H1 (cell line): Measurements from ENCODE around the gene C21orf91. TPM values are rescaled to one million over a fixed set of nuclear protein-coding genes. Genes with fewer than 3 reads are reported as not detected.

Experiments used
- CTCF ChIA-PET: fragments of 300-600 bp; sonication (Branson Sonifier 250); formaldehyde crosslinking; loops from one replicate; lab custom pipeline; 2021; ENCODE audit not compliant: partially characterized antibody; lab: Charles Lee
- POLR2A ChIA-PET: fragments of 300-600 bp; sonication (Branson Sonifier 250); formaldehyde crosslinking; loops from one replicate; lab custom pipeline; 2021; ENCODE audit warnings: inconsistent platforms; ENCODE audit not compliant: partially characterized antibody; lab: Charles Lee
- DNase-seq, 2 experiments: peaks; one replicate each; pipeline versions ENCODE4 v3.0.0 to v3.0.0-alpha.2; 2010 to 2022; ENCODE audit warnings: low spot score in 2 of 2, low read depth in 1 of 2, mixed read lengths in 1 of 2
- FAIRE-seq: peaks from 2 replicates; lab custom pipeline; 2011; peaks lifted over from hg19 to GRCh38; lab: Jason Lieb, UNC
- H2AFZ ChIP-seq: 2 replicates; pipeline ENCODE4 v1.8.1; 2012; ENCODE audit warnings: low read length, inconsistent platforms
- H2AK5ac ChIP-seq: 2 replicates; pipeline ENCODE4 v1.6.1; 2013; ENCODE audit warnings: low read depth, low read length
- H2BK120ac ChIP-seq: replicated peaks from 2 replicates; pipeline ENCODE3; 2013; ENCODE audit warnings: low read depth, low read length, inconsistent platforms
- H2BK12ac ChIP-seq: 2 replicates; pipeline ENCODE4 v1.6.1; 2013; ENCODE audit warnings: low read depth, low read length
- H2BK15ac ChIP-seq: 2 replicates; pipeline ENCODE4 v1.6.1; 2013; ENCODE audit warnings: low read length
- H2BK20ac ChIP-seq: 2 replicates; pipeline ENCODE4 v1.6.1; 2013; ENCODE audit warnings: low read length
- H2BK5ac ChIP-seq: 2 replicates; pipeline ENCODE4 v1.6.1; 2013; ENCODE audit warnings: low read depth, low read length
- H3K14ac ChIP-seq: 2 replicates; pipeline ENCODE4 v1.6.1; 2013; ENCODE audit warnings: inconsistent platforms; ENCODE audit not compliant: insufficient read length
- H3K18ac ChIP-seq: 2 replicates; pipeline ENCODE4 v1.6.1; 2013; ENCODE audit warnings: low read length; ENCODE audit errors: extremely low read depth
- H3K23ac ChIP-seq: 2 replicates; pipeline ENCODE4 v1.6.1; 2013; ENCODE audit warnings: inconsistent platforms; ENCODE audit not compliant: insufficient read length
- H3K23me2 ChIP-seq: 2 replicates; pipeline ENCODE4 v1.6.1; 2013; ENCODE audit warnings: low read depth, low read length
- H3K27ac ChIP-seq: 2 replicates; pipeline ENCODE4 v1.6.1; 2011; ENCODE audit warnings: low read depth, low read length, inconsistent platforms
- H3K27me3 ChIP-seq, 4 experiments: replicated peaks in 1 of 4; 1 replicate in 1 of 4; 2 replicates in 3 of 4; pipeline versions ENCODE4 v1.6.1 to v1.8.1; 2011 to 2013; ENCODE audit warnings: low read length in 3 of 4, mild to moderate bottlenecking in 3 of 4, inconsistent platforms in 2 of 4, mixed read lengths in 2 of 4, moderate library complexity in 1 of 4; ENCODE audit not compliant: control insufficient read depth in 3 of 4, insufficient read depth in 3 of 4; ENCODE audit errors: extremely low read depth in 1 of 4
- H3K36me3 ChIP-seq, 4 experiments: 2 replicates each; pipeline versions ENCODE4 v1.6.1 to v1.8.1; 2011 to 2013; ENCODE audit warnings: mild to moderate bottlenecking in 4 of 4, low read length in 3 of 4, moderate library complexity in 2 of 4, control low read depth in 1 of 4, inconsistent platforms in 1 of 4; ENCODE audit not compliant: insufficient read depth in 4 of 4, control insufficient read depth in 2 of 4
- H3K4ac ChIP-seq: replicated peaks from 2 replicates; pipeline ENCODE3; 2013; ENCODE audit warnings: low read length, low read depth, mixed read lengths, inconsistent platforms; ENCODE audit not compliant: insufficient read length
- H3K4me1 ChIP-seq, 4 experiments: replicated peaks in 1 of 4; 1 replicate in 1 of 4; 2 replicates in 3 of 4; pipeline versions ENCODE4 v1.6.1 to v1.8.1; 2011 to 2013; ENCODE audit warnings: low read length in 3 of 4, inconsistent platforms in 2 of 4, mixed read lengths in 1 of 4; ENCODE audit not compliant: insufficient read depth in 4 of 4, control insufficient read depth in 3 of 4
- H3K4me2 ChIP-seq, 2 experiments: 2 replicates each; pipeline versions ENCODE4 v1.6.1 to v1.8.1; 2011 to 2013; ENCODE audit warnings: low read depth in 2 of 2, low read length in 2 of 2, control low read depth in 1 of 2, inconsistent platforms in 1 of 2, mild to moderate bottlenecking in 1 of 2; ENCODE audit not compliant: insufficient read depth in 1 of 2
- H3K4me3 ChIP-seq, 4 experiments: fragments of 200-600, 300-600 bp in 1 of 4; sonication (generic), shearing (Covaris generic), sonication (Bioruptor Twin) in 1 of 4; 2 replicates each; pipeline versions ENCODE4 v1.5.1 to v1.8.1; 2011 to 2016; ENCODE audit warnings: low read length in 4 of 4, low read depth in 3 of 4, control low read depth in 2 of 4, inconsistent platforms in 2 of 4, mild to moderate bottlenecking in 2 of 4, mixed read lengths in 1 of 4, moderate library complexity in 1 of 4; ENCODE audit not compliant: insufficient read depth in 2 of 4; ENCODE audit errors: extremely low read depth in 1 of 4
- H3K56ac ChIP-seq: replicated peaks from 2 replicates; pipeline ENCODE3; 2013; ENCODE audit warnings: low read depth, mild to moderate bottlenecking, mixed read lengths, low read length, inconsistent platforms; ENCODE audit not compliant: insufficient read length
- H3K79me1 ChIP-seq: 2 replicates; pipeline ENCODE4 v1.6.1; 2013; ENCODE audit warnings: low read depth, low read length, control low read depth
- H3K79me2 ChIP-seq, 2 experiments: 2 replicates each; pipeline versions ENCODE4 v1.6.1 to v1.8.1; 2012 to 2013; ENCODE audit warnings: low read length in 2 of 2, mild to moderate bottlenecking in 2 of 2, inconsistent platforms in 1 of 2; ENCODE audit not compliant: insufficient read depth in 2 of 2, control insufficient read depth in 1 of 2
- H3K9ac ChIP-seq, 4 experiments: replicated peaks in 1 of 4; 1 replicate in 1 of 4; 2 replicates in 3 of 4; pipeline versions ENCODE4 v1.6.1 to v1.8.1; 2011 to 2013; ENCODE audit warnings: low read depth in 3 of 4, low read length in 3 of 4, control low read depth in 2 of 4, mild to moderate bottlenecking in 2 of 4, moderate library complexity in 2 of 4, inconsistent platforms in 1 of 4; ENCODE audit errors: extremely low read depth in 1 of 4
- H3K9me3 ChIP-seq, 2 experiments: 2 replicates each; pipeline versions ENCODE4 v1.6.1 to v1.8.1; 2012 to 2013; ENCODE audit warnings: mild to moderate bottlenecking in 2 of 2, moderate library complexity in 2 of 2, control low read depth in 1 of 2, inconsistent platforms in 1 of 2, low read depth in 1 of 2, low read length in 1 of 2, mixed read lengths in 1 of 2; ENCODE audit not compliant: insufficient read depth in 2 of 2
- H4K20me1 ChIP-seq, 2 experiments: replicated peaks in 1 of 2; 2 replicates each; pipeline versions ENCODE3 to v1.8.1; 2011 to 2013; ENCODE audit warnings: inconsistent platforms in 2 of 2, low read length in 2 of 2, mild to moderate bottlenecking in 1 of 2; ENCODE audit not compliant: insufficient read depth in 2 of 2, control insufficient read depth in 1 of 2
- H4K5ac ChIP-seq: 2 replicates; pipeline ENCODE4 v1.6.1; 2013; ENCODE audit warnings: low read length, low read depth, mixed read lengths, inconsistent platforms; ENCODE audit not compliant: insufficient read length
- H4K8ac ChIP-seq: 2 replicates; pipeline ENCODE4 v1.8.0; 2013; ENCODE audit warnings: mild to moderate bottlenecking, moderate library complexity, low read length, inconsistent platforms; ENCODE audit not compliant: insufficient read depth; ENCODE audit errors: extremely low read depth
- H4K91ac ChIP-seq: replicated peaks from 2 replicates; pipeline ENCODE3; 2013; ENCODE audit warnings: low read length, mixed read lengths, inconsistent platforms; ENCODE audit not compliant: insufficient read length
- CBX5 ChIP-seq: fragments of 300-800, 300-1000 bp; sonication (generic); IDR thresholded peaks from 2 replicates; pipeline ENCODE4 v1.7.1; 2016; ENCODE audit warnings: antibody characterized with exemption, low read length, low read depth
- E2F6 ChIP-seq: IDR thresholded peaks from 2 replicates; pipeline ENCODE4 v1.6.1; 2012; ENCODE audit warnings: inconsistent platforms
- EZH2 ChIP-seq: fragments of 200-600 bp; sonication (generic); IDR thresholded peaks from 2 replicates; pipeline ENCODE4 v1.7.1; 2012; ENCODE audit warnings: low read depth, mild to moderate bottlenecking, moderate library complexity, low read length, inconsistent platforms; ENCODE audit not compliant: severe bottlenecking
- GABPA ChIP-seq: IDR thresholded peaks from 2 replicates; pipeline ENCODE4 v1.6.1; 2011; ENCODE audit warnings: mild to moderate bottlenecking, low read length, moderate library complexity, borderline replicate concordance; ENCODE audit not compliant: insufficient read depth
- JUN ChIP-seq: IDR thresholded peaks from 2 replicates; pipeline ENCODE4 v1.6.1; 2011; ENCODE audit warnings: low read depth, mild to moderate bottlenecking, improper control_type of control experiment, low read length
- KDM1A ChIP-seq: fragments of 200-600, 300-600 bp; sonication (generic); IDR thresholded peaks from 2 replicates; pipeline ENCODE4 v1.7.1; 2016; ENCODE audit warnings: mild to moderate bottlenecking, low read length, borderline replicate concordance
- MAFK ChIP-seq: IDR thresholded peaks from 2 replicates; pipeline ENCODE4 v1.6.1; 2012; ENCODE audit warnings: low read depth, mild to moderate bottlenecking, improper control_type of control experiment, low read length
- NRF1 ChIP-seq: IDR thresholded peaks from 2 replicates; pipeline ENCODE4 v1.6.1; 2011; ENCODE audit warnings: mild to moderate bottlenecking, low read depth, low read length, improper control_type of control experiment
- SP4 ChIP-seq: IDR thresholded peaks from 2 replicates; pipeline ENCODE4 v1.6.1; 2012; ENCODE audit warnings: low read length, inconsistent platforms
- TAF7 ChIP-seq: optimal IDR thresholded peaks from 2 replicates; pipeline ENCODE3; 2011; ENCODE audit warnings: low read depth, mild to moderate bottlenecking, inconsistent platforms, low read length, moderate library complexity, borderline replicate concordance
- WGBS, 2 experiments: shearing (Covaris generic) in 1 of 2; methylation state at CpG; one replicate each; pipeline versions ENCODE4 v1.1.6 to v1.1.7; 2013 to 2015; ENCODE audit warnings: low lambda C conversion rate in 2 of 2, mixed read lengths in 2 of 2, inconsistent platforms in 1 of 2, low coverage in 1 of 2, missing lambda C conversion rate in 1 of 2; ENCODE audit not compliant: insufficient replicate concordance in 2 of 2, insufficient coverage in 1 of 2, insufficient read length in 1 of 2; ENCODE audit errors: extremely low coverage in 1 of 2, missing lambda C conversion rate in 1 of 2; 5-methylcytosine and 5-hydroxymethylcytosine counted together
- polyA plus RNA-seq, 7 experiments: library from polyadenylated mRNA; depleted of rRNA in 3 of 7; stranded (reverse) in 5 of 7; unstranded in 2 of 7; fragments of >200 nt in 5 of 7; fragments of 200-250 nt in 2 of 7; gene quantifications; 1 replicate in 5 of 7; 2 replicates in 1 of 7; 4 replicates in 1 of 7; pipeline versions ENCODE4 v1.2.1 to v1.2.3, GENCODE V29; 2011 to 2013; ENCODE audit warnings: missing spikeins in 2 of 7, mixed read lengths in 2 of 7
- total RNA-seq: library from RNA; stranded (reverse); fragmentation: NEBNext Ultra II Directional; extraction: Animal tissue kit (Norgen Biotek cat#: 25700); gene quantifications from 2 replicates; pipeline ENCODE4 v1.2.1, GENCODE V29; 2021

The C21orf91 gene
- total and polyA plus RNA-seq, 2 of the 8 experiments (the other 6 are each of a cell fraction or from before 2014, with no cell fraction given) = 4.9 to 33.6 TPM

GRCh38 chr21:17796037-17796403 is 23.1 kb downstream of the C21orf91 start:
- no peak for FAIRE-seq
- Histone ChIP-seq H3K36me3 (peaks cover 2 to 37% (median 18%) of the 10 kb centered on the region in 4 experiments; a peak in 6 of 8 replicates), H3K79me2 (peaks cover 0 to 17% of the 10 kb centered on the region in 2 experiments; a peak in 1 of 4 replicates), H3K18ac (no peak overlapping the region), H2BK12ac (no peak overlapping the region), H3K9ac (no peak overlapping the region), H3K4me2 (no peak overlapping the region), H3K23me2 (no peaks in the 10 kb centered on the region), H2AFZ (no peak overlapping the region), H3K14ac (no peak overlapping the region), H3K27ac (no peak overlapping the region), H3K79me1 (no peaks in the 10 kb centered on the region), H2AK5ac (no peak overlapping the region), H2BK15ac (no peak overlapping the region), H4K20me1 (peaks cover 0 to 2% of the 10 kb centered on the region in 2 experiments), H3K9me3 (no peaks in the 10 kb centered on the region), H4K91ac (no peak overlapping the region), H2BK5ac (no peak overlapping the region), H4K8ac (no peak overlapping the region), H4K5ac (no peak overlapping the region), H3K23ac (no peak overlapping the region), H2BK20ac (no peak overlapping the region), H3K27me3 (no peaks in the 10 kb centered on the region), H3K4me1 (no peaks in the 10 kb centered on the region), H3K4ac (no peak overlapping the region), H3K4me3 (no peak overlapping the region), H2BK120ac (no peak overlapping the region), H3K56ac (no peak overlapping the region)
- WGBS, 2 experiments = 94% methylated on average over 1 of the region's 1 CpG; no CpG with 5 or more reads in 1 of the 2 experiments
- DNase-seq = no peak
- CTCF ChIA-PET = interaction anchor here (0.8 to 1.0 kb wide), 2 partner anchors 21 to 130 kb away, joined by 3 read pairs; no protein-coding TSS in a partner anchor
- POLR2A ChIA-PET = no interaction called here
- TF ChIP-seq CBX5 (no peak), TAF7 (no peak), JUN (no peak), NRF1 (no peak), KDM1A (no peak), MAFK (no peak), E2F6 (no peak), SP4 (no peak), GABPA (no peak), EZH2 (no peak)
